Measurements from ENCODE around the gene GGA1. TPM values are rescaled to one million over a fixed set of nuclear protein-coding genes. Genes with fewer than 3 reads are reported as not detected.

The GGA1 gene
- 29.3 and 44.0 TPM in 2 replicates for total RNA-seq

DNA sequence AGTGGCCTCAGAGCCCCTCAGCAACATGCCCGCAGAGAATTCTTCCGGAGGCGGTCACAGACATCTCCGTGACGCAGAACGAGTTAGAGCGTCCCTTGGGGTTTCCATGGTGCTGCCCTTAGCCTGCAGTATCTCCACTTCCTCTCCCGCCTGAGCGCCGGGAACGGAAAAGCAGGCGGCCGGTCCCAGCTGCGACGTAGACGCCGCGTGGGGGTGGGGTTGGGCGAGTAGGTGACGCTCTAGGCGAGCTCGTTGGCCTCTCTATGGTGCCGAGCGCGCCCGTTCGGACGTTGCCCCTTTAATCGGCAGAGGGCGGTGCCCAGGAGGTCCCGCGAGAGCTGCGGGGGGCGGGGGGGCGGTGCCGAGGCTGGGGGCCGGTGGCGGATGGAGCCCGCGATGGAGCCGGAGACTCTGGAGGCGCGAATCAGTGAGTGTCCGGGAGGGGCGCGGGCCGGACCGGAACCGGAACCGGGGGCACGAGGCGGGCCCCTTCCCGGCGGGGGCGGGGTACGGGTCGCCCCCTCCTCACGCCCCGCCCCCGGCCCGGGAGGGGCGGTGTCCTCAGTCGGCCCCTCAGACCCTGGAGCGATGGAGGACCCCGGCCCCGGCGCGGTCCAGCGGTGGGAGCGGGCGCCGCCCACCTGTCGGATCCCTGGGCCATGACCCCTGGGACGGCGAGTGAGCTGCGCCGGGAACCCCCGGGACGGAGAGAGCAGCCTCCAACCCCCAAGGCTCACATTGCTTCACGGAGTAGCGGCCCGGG, at the start of gene GGA1:
TSS of gene GGA1 (plus strand) at position 358 of the 763 bp plus-strand sequence. CDS start at position 385, 27 bp downstream.

GRCh38 chr22:37559901-37560607, 48.6 kb upstream of the GGA1 start, which contains the start of gene CDC42EP1:
Gene CDC42EP1, plus strand, starts transcription at chr22:37560480. Its CDS starts 5,870 bp downstream, at chr22:37566350.

DNA sequence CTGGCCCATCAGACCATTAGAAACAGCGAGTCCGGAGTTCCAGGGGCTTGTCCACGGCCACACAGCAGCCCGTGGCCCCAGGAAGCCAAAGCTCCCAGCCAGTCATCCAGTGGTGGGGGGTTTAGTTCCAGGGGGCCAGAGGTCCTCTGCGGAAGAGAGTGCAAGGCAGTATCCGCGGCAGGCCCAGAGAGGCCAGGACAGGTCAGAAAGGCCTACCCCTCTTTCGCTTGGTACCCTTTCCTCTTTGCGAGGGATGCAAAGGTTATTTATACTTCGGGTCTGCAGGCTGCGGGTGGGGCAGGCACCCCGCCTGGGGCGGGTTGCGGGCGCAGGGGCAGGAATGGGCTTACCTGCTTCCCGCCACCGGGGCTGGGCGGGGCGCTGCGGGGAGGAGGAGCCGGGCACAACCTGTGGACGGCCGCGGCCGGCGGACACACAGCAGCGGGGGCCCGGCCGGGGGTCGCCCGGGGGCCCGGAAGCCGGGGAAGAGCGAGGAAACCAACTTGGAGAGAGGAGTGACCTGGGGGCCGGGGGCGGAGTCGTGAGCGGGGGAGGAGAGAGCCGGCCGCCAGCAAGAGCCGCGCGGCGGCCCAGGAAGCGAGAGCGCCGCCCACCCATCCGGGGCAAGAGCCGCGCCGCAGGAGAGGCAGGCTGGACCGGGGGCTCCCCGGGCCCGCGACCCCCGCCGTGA, 30.6 kb downstream of the GGA1 start, which contains the start of gene SH3BP1:
TSS of gene SH3BP1 (plus strand) at position 600 of the 691 bp plus-strand sequence. CDS start 119 bp downstream, outside the sequence.

DNA sequence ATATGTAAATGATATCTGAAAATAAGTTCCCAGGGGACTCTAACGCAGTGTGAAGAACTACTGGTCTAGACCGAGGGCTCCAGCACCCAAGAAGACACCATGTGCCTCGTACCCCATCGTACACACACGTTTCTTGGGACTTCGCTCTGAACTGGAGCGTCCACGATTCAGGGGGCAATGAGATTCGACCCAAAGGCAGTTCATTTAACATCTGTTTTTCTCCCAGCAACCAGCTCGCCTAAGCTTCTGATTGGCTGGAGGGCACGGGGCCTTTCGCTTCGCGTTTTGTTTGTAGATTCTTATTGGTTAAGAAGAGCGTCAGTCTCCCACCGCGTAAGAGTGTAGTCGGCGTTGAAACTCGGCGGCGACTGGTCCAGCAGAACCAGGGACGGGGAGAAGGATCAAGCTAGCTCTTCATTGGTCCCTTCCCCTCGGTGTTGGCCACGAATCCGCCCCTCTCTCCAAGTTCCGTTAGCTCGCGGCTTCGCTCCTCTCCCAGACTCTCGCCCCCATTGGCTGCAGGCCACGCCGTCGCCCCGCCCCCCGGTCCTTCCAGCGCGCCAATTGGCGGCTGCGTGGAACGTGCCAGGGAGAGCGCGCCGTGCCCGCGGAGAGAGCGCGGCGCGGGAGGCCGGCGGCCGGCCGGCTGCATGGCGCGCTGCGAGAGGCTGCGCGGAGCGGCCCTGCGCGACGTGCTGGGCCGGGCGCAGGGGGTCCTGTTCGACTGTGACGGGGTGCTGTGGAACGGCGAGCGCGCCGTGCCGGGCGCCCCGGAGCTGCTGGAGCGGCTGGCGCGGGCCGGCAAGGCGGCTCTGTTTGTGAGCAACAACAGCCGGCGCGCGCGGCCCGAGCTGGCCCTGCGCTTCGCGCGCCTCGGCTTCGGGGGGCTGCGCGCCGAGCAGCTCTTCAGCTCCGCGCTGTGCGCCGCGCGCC, 49.8 kb downstream of the GGA1 start, which contains the start of gene PDXP:
TSS of gene PDXP (plus strand) at position 591 of the 933 bp plus-strand sequence. CDS start at position 651, 60 bp downstream.

GRCh38 chr22:37674951-37675929, 66.6 kb downstream of the GGA1 start, which contains the start of gene LGALS1:
Gene LGALS1, plus strand, starts transcription at chr22:37675636. Its CDS starts 67 bp downstream, at chr22:37675703.

Other genes with a start within 250 kb of the GGA1 start
- gene ELFN2, start 181.4 kb upstream of the GGA1 start, total RNA-seq, result 0.09 and 0.47 TPM in 2 replicates
- 73.4 and 104 TPM in 2 replicates for gene MFNG, start 122.5 kb upstream of the GGA1 start, total RNA-seq
- gene CARD10, start 89.4 kb upstream of the GGA1 start, total RNA-seq, result 39.0 and 52.6 TPM in 2 replicates
- 16.5 and 23.1 TPM in 2 replicates for gene CDC42EP1, start 48.4 kb upstream of the GGA1 start, total RNA-seq
- gene LGALS2, start 28.7 kb upstream of the GGA1 start, total RNA-seq, result not detected in 2 replicates
- 0.54 and 2.5 TPM in 2 replicates for gene SH3BP1, start 30.8 kb downstream of the GGA1 start, total RNA-seq
- gene PDXP, start 49.9 kb downstream of the GGA1 start, total RNA-seq, result 7.2 and 7.4 TPM in 2 replicates
- 7,806 and 8,155 TPM in 2 replicates for gene LGALS1, start 66.8 kb downstream of the GGA1 start, total RNA-seq
- gene NOL12, start 77.5 kb downstream of the GGA1 start, total RNA-seq, result 26.7 and 37.4 TPM in 2 replicates
- gene TRIOBP, start 88.2 kb downstream of the GGA1 start, total RNA-seq, result 82.5 and 105 TPM in 2 replicates
- gene GCAT, start 199.1 kb downstream of the GGA1 start, total RNA-seq, result 18.5 and 31.3 TPM in 2 replicates
- not detected in 2 replicates for gene GALR3, start 214.5 kb downstream of the GGA1 start, total RNA-seq
- gene ANKRD54, start 235.5 kb downstream of the GGA1 start, total RNA-seq, result 22.9 and 31.6 TPM in 2 replicates
- gene EIF3L, start 240.6 kb downstream of the GGA1 start, total RNA-seq, result 340 and 346 TPM in 2 replicates

Measured in endothelial cell of coronary artery (primary cell).